WTC11 (cell line): ENCODE measurements around the gene INMT. TPM values are rescaled to one million over a fixed set of nuclear protein-coding genes. Genes with fewer than 3 reads are reported as not detected.

ENCODE experiments used
- ATAC-seq: fragments of 200-7000 bp; cut with Tn5 transposase; 2 replicates; pipeline ENCODE4 v1.10.0; 2021; ENCODE audit warnings: mild to moderate bottlenecking, moderate library complexity
- CTCF ChIA-PET: fragments of 300-600 bp; sonication (Branson Sonifier 250); formaldehyde crosslinking; loops from one replicate; lab custom pipeline; 2021; ENCODE audit warnings: antibody characterized with exemption; lab: Charles Lee
- POLR2A ChIA-PET: fragments of 350-600 bp; sonication (Branson Sonifier 250); formaldehyde crosslinking; loops from one replicate; lab custom pipeline; 2021; ENCODE audit warnings: antibody characterized with exemption; lab: Charles Lee
- DNase-seq: peaks from one replicate; pipeline ENCODE4 v3.0.0; 2021; ENCODE audit warnings: low spot score
- H3K27ac Mint-ChIP-seq: 2 replicates; pipeline ENCODE4 v1.8.0; 2021; ENCODE audit warnings: mixed read lengths
- H3K27me3 Mint-ChIP-seq: 2 replicates; pipeline ENCODE4 v1.8.0; 2021; ENCODE audit warnings: low read depth, mild to moderate bottlenecking, moderate library complexity, mixed read lengths
- H3K36me3 Mint-ChIP-seq: 2 replicates; pipeline ENCODE4 v1.8.0; 2021; ENCODE audit warnings: mixed read lengths
- H3K4me1 Mint-ChIP-seq: 2 replicates; pipeline ENCODE4 v1.8.0; 2022; ENCODE audit warnings: mixed read lengths
- H3K4me3 Mint-ChIP-seq: 2 replicates; pipeline ENCODE4 v1.8.0; 2021; ENCODE audit warnings: mild to moderate bottlenecking, moderate library complexity, mixed read lengths
- H3K9me3 Mint-ChIP-seq: 2 replicates; pipeline ENCODE4 v1.8.0; 2021; ENCODE audit warnings: mixed read lengths
- AFF4 ChIP-seq: sonication (generic); formaldehyde crosslinking; IDR thresholded peaks from 2 replicates; pipeline ENCODE4 v1.8.1; 2023; ENCODE audit warnings: mild to moderate bottlenecking, missing genetic modification reagents, borderline replicate concordance
- ATF1 ChIP-seq: sonication (generic); formaldehyde crosslinking; IDR thresholded peaks from 2 replicates; pipeline ENCODE4 v1.8.1; 2023; ENCODE audit warnings: mild to moderate bottlenecking, moderate library complexity, missing genetic modification reagents
- ATF2 ChIP-seq: sonication (generic); formaldehyde crosslinking; IDR thresholded peaks from 2 replicates; pipeline ENCODE4 v1.8.1; 2022; ENCODE audit warnings: low read depth, missing genetic modification reagents, borderline replicate concordance
- ATF3 ChIP-seq: sonication (generic); formaldehyde crosslinking; conservative IDR thresholded peaks from 2 replicates; pipeline ENCODE4 v1.8.1; 2022; ENCODE audit warnings: mild to moderate bottlenecking, missing genetic modification reagents
- CBFB ChIP-seq: sonication (generic); formaldehyde crosslinking; IDR thresholded peaks from 2 replicates; pipeline ENCODE4 v1.8.1; 2022; ENCODE audit warnings: mild to moderate bottlenecking, low read depth, missing genetic modification reagents
- CDX4 ChIP-seq: fragments of 250-450 bp; sonication (Bioruptor Pico); IDR thresholded peaks from 2 replicates; pipeline ENCODE4 v1.9.0; 2021; ENCODE audit warnings: moderate library complexity, mild to moderate bottlenecking, inconsistent platforms, borderline replicate concordance
- E2F1 ChIP-seq: sonication (generic); formaldehyde crosslinking; IDR thresholded peaks from 2 replicates; pipeline ENCODE4 v1.8.0; 2022; ENCODE audit warnings: mild to moderate bottlenecking, missing genetic modification reagents
- ELF4 ChIP-seq: sonication (generic); formaldehyde crosslinking; IDR thresholded peaks from 2 replicates; pipeline ENCODE4 v1.8.1; 2022; ENCODE audit warnings: low read depth, mild to moderate bottlenecking, moderate library complexity, missing genetic modification reagents
- FOXK1 ChIP-seq: sonication (generic); formaldehyde crosslinking; IDR thresholded peaks from 2 replicates; pipeline ENCODE4 v1.8.0; 2022; ENCODE audit warnings: mild to moderate bottlenecking, moderate library complexity, missing genetic modification reagents
- FOXP1 ChIP-seq: sonication (generic); formaldehyde crosslinking; IDR thresholded peaks from 2 replicates; pipeline ENCODE4 v1.8.0; 2022; ENCODE audit warnings: missing genetic modification reagents, mild to moderate bottlenecking, moderate library complexity, borderline replicate concordance
- FOXP4 ChIP-seq: sonication (generic); formaldehyde crosslinking; IDR thresholded peaks from 2 replicates; pipeline ENCODE4 v1.8.0; 2022; ENCODE audit warnings: mild to moderate bottlenecking, missing genetic modification reagents
- GABPB1 ChIP-seq: sonication (generic); formaldehyde crosslinking; IDR thresholded peaks from 2 replicates; pipeline ENCODE4 v1.8.1; 2023; ENCODE audit warnings: mild to moderate bottlenecking, missing genetic modification reagents
- GRHL2 ChIP-seq: fragments of 250-450 bp; sonication (Bioruptor Pico); IDR thresholded peaks from 2 replicates; pipeline ENCODE4 v1.8.0; 2022; ENCODE audit warnings: mild to moderate bottlenecking, moderate library complexity; ENCODE audit not compliant: insufficient replicate concordance, severe bottlenecking
- HMGXB4 ChIP-seq: sonication (generic); formaldehyde crosslinking; IDR thresholded peaks from 2 replicates; pipeline ENCODE4 v1.8.1; 2023; ENCODE audit warnings: mild to moderate bottlenecking, moderate library complexity, missing genetic modification reagents
- NFE2L1 ChIP-seq: sonication (generic); formaldehyde crosslinking; IDR thresholded peaks from 2 replicates; pipeline ENCODE4 v1.8.1; 2023; ENCODE audit warnings: missing genetic modification reagents
- OVOL2 ChIP-seq: fragments of 250-450 bp; sonication (Bioruptor Pico); IDR thresholded peaks from 2 replicates; pipeline ENCODE4 v1.9.0; 2021; ENCODE audit warnings: mild to moderate bottlenecking, borderline replicate concordance
- TCF7 ChIP-seq: sonication (generic); formaldehyde crosslinking; IDR thresholded peaks from 2 replicates; pipeline ENCODE4 v1.8.0; 2022; ENCODE audit warnings: mild to moderate bottlenecking, low read depth, missing genetic modification reagents, moderate library complexity
- TEAD1 ChIP-seq: sonication (generic); formaldehyde crosslinking; IDR thresholded peaks from 2 replicates; pipeline ENCODE4 v1.8.0; 2022; ENCODE audit warnings: mild to moderate bottlenecking, missing genetic modification reagents
- ZNF263 ChIP-seq: sonication (generic); formaldehyde crosslinking; IDR thresholded peaks from 2 replicates; pipeline ENCODE4 v1.8.1; 2022; ENCODE audit warnings: low read depth, mild to moderate bottlenecking, moderate library complexity, missing genetic modification reagents
- ZNF317 ChIP-seq: sonication (generic); formaldehyde crosslinking; IDR thresholded peaks from 2 replicates; pipeline ENCODE4 v1.8.1; 2023; ENCODE audit warnings: low read depth, mild to moderate bottlenecking, moderate library complexity, missing genetic modification reagents, borderline replicate concordance
- ZNF423 ChIP-seq: fragments of 250-450 bp; sonication (Bioruptor Pico); IDR thresholded peaks from 2 replicates; pipeline ENCODE4 v2.1.2; 2022; ENCODE audit warnings: mild to moderate bottlenecking, moderate library complexity
- total RNA-seq: library from RNA; stranded (reverse); gene quantifications from 3 replicates; pipeline ENCODE4 v1.2.3, GENCODE V29; 2021

The INMT gene
- total RNA-seq, 1 experiment from 2014 or later = 3.5 TPM

GRCh38 chr7:30764030-30764975 is 12.4 kb downstream of the INMT start:
- POLR2A ChIA-PET = no interaction called here

GRCh38 chr7:30765408-30765807 is 13.5 kb downstream of the INMT start:
- H3K36me3 Mint-ChIP-seq = no peaks in the 10 kb centered on the region
- no peak for DNase-seq
- H3K9me3 Mint-ChIP-seq = no peaks in the 10 kb centered on the region
- ATAC-seq = no peak
- POLR2A ChIA-PET = no interaction called here
- peaks cover 27% of the 10 kb centered on the region for H3K27me3 Mint-ChIP-seq
- H3K4me3 Mint-ChIP-seq = no peak overlapping the region
- TF ChIP-seq FOXK1 (CRISPR knock-in tag) (no peak), ZNF263 (no peak), ATF2 (CRISPR knock-in tag) (no peak), GABPB1 (CRISPR knock-in tag) (no peak), OVOL2 (CRISPR knock-in tag) (no peak), FOXP4 (no peak), CBFB (no peak), CDX4 (no peak), E2F1 (CRISPR knock-in tag) (no peak), ELF4 (CRISPR knock-in tag) (no peak), HMGXB4 (CRISPR knock-in tag) (no peak), ZNF317 (CRISPR knock-in tag) (no peak), ATF1 (CRISPR knock-in tag) (no peak), TCF7 (no peak), AFF4 (CRISPR knock-in tag) (no peak), ZNF423 (CRISPR knock-in tag) (no peak)
- CTCF ChIA-PET = no interaction called here
- H3K4me1 Mint-ChIP-seq = no peaks in the 10 kb centered on the region
- H3K27ac Mint-ChIP-seq = no peak overlapping the region

More at GRCh38 chr7:30764030-30764975, 12.4 kb downstream of the INMT start:
- no peak for ATAC-seq
- CTCF ChIA-PET = interaction anchor here (1.6 kb wide), 1 partner anchor 82 kb away, joined by 5 read pairs; the partner anchor contains the start of gene CRHR2
- DNase-seq = no peak
- H3K27ac Mint-ChIP-seq = no peak overlapping the region
- no peaks in the 10 kb centered on the region for H3K36me3 Mint-ChIP-seq
- H3K4me3 Mint-ChIP-seq = no peak overlapping the region
- TF ChIP-seq FOXP1 (CRISPR knock-in tag) = no peak
- no peak for TF ChIP-seq ATF3 (CRISPR knock-in tag)
- no peak for TF ChIP-seq NFE2L1
- TF ChIP-seq TEAD1 (CRISPR knock-in tag) = no peak
- no peak for TF ChIP-seq GRHL2
- no peak for TF ChIP-seq ZNF263
- no peaks in the 10 kb centered on the region for H3K4me1 Mint-ChIP-seq
- H3K27me3 Mint-ChIP-seq = peaks cover 27% of the 10 kb centered on the region
- H3K9me3 Mint-ChIP-seq = no peaks in the 10 kb centered on the region
